GM18951 (cell line): ENCODE results near the gene KCNMA1.

Experiments used
- POLR2A ChIP-seq: IDR thresholded peaks from 4 replicates; pipeline ENCODE4 v1.6.1; 2011; ENCODE audit warnings: mild to moderate bottlenecking; ENCODE audit not compliant: insufficient read length, insufficient read depth; ENCODE audit errors: extremely low read depth
- in situ Hi-C: fragments of 300-500 bp; cut with MboI; formaldehyde crosslinking; loops from one replicate; pipeline ENCODE4 v1.12.0; 2022; ENCODE audit warnings: low sequenced_read_pairs, mixed read lengths, inconsistent platforms; ENCODE audit not compliant: unreplicated experiment

Gene KCNMA1

DNA sequence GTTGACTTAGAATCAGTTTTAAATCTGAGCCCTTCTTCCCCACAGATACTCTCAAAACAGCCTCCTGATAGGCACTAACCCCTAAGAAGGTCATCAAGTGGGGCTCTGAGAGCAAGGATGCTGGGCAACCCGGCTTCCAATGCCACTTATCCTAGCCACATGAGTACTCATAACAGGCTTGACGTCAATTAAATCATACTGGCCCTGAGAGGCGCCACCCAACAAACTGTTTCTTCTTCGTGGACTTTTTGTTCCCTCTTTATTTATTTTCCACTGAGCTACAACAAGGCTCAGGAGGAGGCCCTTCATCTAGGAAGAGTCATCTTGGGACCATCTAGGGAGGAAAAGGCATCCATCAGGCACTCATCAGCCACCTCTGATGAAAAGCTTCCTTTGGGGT, 255.9 kb downstream of the KCNMA1 start:
- in situ Hi-C loops, result no loop called here
- no peak for TF ChIP-seq POLR2A

DNA sequence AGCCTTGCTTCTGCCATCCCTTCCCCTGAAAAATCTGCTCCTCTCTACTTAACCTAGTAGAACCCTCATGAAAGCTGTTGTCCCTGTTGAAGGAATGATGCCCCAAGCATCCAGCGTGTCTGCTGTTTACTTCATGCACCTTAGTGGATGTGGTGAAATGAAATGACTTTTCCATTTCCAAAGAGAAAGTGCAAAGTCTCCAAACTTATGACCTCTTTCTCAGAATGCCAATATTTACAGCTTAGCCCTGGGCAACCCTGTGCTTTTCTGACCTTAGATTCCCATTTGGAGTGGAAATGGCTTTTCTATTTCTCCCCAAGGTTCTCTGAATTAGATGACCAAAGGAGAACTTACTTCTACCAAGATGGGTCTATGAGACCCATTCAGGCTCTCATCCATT, 256.9 kb downstream of the KCNMA1 start:
- no peak for TF ChIP-seq POLR2A
- in situ Hi-C loops, result no loop called here

DNA sequence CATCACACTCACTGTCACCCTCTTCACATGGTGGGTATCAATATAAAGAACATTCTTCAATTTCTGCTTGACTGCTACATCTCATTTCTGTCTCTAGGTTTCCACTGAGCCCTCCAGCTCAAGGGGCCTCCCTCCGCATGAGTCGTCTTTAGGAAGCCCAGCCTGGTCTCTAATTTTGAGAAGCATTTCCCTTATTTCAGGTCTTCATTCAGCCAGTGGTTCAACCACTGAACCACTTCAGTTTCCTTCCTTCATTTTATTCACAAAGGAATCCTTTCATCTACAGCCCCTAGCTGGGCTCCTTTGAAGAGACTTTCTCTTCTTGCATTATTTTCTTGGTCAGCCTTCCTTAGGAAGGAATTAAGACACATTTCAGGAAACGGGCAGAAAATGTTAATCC, 257.4 kb downstream of the KCNMA1 start:
- in situ Hi-C loops, result no loop called here

DNA sequence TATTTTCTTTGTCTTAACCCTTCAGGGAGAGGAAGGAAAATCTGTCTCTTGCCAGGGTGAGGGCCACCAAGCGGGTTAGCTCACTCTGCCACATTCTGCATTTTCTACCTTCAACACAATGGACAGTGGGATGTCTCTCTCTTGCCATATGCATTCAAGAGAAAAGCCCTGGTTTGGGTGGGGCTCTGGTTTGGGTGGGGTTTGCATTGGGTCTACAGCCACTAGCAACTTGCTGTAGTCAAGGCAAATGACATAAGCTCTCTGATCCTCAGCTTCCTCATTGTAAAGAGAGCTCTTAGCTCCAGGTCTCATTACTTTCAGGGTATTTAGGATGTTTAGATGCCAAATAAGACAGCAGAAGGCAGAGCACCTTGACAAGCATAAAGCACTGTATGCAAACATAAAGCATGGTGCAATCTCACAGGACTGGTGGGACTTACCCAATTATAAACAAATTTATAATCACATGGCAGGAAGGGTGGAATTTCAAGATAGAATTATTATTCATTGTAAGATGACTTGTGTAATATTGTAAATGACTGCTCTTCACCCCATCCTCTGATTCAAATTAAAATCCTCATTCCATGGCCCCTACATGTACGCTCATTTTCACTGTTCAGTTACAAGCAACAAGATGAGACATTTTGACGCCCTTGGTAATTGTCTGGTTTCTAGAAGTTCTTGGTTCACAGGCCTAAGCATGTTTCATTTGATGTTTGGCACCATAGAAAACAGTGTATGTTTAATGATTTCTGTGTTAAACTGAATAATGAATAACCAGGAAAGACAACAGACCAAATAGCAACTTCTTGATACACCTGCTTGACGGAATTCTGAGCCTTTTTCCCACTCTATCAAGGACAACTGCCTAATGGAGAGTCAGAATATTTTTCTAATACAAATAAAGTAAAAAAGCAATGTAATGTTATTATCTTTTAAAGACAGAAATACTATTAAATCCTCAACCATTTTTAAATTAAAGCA, 258.9 kb downstream of the KCNMA1 start:
- in situ Hi-C loops, result no loop called here
- TF ChIP-seq POLR2A, result no peak

More for the DNA sequence above, 257.4 kb downstream of the KCNMA1 start:
- no peak for TF ChIP-seq POLR2A

DNA sequence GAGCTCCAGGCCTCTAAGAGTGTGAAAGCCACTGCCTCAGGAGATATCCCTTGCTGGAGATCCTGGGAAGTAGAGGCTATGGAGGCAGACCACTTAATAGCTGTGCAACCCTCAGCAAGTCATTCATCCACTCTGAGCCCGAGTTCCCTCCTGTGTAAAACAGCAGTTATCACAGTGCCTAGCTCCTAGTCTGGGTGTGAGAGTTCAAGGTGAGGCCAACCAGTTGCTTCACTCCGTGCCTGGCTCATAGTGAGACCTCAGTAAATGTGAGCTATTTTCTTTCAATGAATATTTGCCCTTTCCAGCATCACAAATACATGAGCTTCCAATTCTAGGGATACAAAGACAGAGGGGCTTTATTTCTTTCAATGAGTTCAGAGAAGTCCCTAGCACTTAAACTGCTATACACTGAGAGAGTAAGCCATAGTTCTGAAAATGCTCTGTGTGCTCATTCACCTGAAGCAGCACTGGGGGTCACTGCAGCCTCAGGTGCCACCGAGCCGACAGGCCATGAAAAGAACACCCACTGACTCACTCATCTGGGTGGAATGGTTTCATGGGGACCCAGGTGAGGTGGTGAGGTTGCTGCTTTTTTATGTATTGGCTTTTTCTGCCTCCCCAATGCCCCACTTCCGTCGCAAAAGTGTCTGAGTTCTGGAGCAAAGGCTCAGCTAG, 259.8 kb downstream of the KCNMA1 start:
- TF ChIP-seq POLR2A, result no peak
- in situ Hi-C loops, result no loop called here

DNA sequence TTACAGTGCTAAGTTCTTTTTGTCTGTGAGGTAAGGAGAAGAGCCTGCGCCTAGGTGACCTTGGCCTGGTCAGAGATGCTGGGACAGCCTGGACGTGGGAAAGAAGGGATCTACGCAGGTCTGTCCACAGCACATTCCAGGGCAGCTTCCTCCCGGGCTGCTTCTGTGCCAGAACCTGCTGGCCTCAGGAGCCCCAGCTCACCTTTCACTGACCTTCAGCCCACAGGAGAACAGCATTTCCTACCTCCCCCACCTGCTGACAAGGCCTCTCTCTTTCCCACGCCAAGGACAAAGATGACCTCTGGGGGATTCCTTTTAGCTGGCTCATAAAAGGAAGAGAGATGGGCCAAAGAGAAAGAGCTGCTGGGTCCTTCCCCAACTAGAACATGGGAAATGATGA, 260.6 kb downstream of the KCNMA1 start:
- no peak for TF ChIP-seq POLR2A
- in situ Hi-C loops, result no loop called here

DNA sequence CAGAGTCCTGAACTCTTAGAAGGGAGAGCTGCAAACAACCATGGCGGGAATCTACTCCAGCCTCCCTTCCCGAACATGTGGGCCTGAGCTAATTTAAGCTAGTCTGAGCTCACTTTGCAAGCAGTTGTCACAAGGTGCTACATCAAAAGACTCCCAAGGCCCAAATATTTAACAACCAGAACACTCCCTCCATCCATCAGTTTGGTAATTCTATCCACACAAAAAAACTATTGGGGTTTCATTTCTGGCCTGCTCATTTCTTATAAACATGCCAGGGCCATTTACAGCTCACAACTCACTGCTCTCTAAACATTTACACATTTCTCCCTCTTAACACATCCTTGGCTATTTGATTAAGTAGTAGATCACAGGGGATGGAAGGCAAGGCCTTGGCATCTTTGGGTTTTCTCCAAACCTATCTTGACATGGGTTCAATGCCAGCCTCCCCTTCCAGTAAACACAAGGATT, 263.4 kb downstream of the KCNMA1 start:
- in situ Hi-C loops, result no loop called here
- no peak for TF ChIP-seq POLR2A

DNA sequence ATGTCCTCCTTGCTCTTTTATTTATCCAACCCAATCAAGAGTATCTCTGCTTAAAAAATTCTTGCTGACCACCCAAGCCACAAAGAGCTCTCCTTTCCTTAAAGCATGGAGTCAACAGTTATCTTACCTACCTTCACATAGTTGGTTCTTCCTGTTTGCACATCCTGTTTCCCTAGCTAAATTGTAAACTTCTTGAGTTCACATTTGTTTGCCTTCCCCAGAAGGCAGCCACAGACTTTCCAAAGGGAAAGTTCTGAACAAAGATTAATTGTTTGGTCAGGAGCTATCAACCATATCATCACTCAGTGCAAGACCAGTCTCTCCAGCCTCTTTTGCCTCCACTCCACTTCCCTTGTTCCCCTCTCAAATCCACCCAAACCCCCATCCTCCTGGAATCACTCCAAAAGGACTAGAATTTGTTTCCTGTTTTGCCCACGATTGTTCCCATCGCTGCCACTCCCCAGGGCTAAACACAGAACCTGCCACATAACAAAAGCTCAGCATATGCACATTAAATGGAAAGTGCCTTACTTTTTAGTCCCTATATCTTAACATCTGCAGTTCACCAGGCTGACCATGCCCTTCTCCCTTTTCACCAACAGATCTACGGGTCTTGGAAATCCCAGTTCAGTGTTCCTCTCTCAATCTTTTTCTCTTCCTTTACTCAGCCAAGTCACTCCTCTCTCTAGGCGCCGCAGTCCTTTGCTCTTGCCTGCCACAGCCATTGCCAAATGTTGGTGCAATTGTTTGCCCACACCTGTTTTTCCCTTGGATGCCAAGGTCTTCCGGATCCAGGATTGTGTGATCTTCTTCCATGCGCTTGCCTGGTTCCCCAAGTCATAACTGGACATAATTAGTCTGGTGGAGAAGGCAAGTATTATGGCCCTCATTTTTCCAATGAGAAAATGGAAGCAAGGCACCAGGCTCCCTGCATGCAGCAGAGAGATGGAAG, 265.5 kb downstream of the KCNMA1 start:
- no peak for TF ChIP-seq POLR2A
- in situ Hi-C loops, result no loop called here

DNA sequence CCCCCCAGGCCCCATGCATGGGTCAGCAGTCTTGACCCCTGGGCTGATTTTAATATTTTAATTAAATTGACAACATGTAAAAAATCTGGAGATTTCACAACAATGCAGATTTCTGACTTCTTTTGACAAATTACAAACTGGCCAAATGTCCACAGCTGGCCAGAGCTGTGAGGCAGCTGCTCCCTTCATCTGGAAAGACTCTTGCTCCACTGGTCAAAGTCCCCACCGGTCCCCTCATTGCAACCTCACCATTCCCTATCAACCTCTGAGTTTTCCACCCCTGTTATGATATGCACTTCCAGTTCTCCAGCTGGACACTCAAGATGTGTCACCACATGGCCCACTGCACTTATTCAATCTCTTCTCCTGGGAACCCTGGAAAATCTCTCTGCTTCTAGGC, 266.2 kb downstream of the KCNMA1 start:
- TF ChIP-seq POLR2A, result no peak
- in situ Hi-C loops, result no loop called here

DNA sequence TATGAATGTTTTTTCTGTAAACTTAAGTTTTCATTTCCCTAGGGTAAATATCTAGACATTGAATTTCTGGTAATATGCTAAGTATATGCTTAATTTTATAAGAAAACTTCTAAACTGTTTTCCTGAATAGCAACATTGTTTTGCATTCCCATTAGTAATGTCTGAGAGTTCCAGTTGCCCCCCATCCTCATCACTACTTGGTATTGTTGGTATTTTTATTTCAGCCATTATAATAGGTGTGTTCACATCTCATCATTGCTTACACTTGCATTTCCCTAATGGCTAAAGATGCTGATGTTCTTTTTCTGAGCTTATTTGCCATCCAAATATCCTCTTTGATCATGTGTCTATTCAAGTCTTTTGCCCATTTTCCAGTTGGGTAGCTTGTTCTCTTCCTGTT, 269.6 kb downstream of the KCNMA1 start:
- TF ChIP-seq POLR2A, result no peak
- in situ Hi-C loops, result no loop called here

DNA sequence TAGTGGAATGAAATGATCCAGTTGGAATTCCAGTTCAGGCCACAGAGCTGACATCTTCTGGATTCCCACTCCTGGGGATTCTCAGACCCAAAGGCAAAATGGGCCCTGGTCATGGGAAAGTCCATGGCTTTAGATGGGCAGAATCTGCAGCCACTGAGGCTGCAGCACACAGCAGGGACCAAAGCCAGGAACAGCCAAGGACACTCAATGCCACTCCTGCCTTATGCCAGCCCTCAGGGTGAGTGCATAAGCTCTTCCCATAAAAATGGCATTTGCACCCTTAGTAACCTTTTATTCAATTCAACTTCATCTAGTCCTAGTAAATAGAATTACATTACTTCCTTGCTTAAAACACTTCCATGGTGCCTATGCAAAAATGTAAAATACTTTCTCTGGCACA, 274.4 kb downstream of the KCNMA1 start:
- in situ Hi-C loops, result no loop called here
- TF ChIP-seq POLR2A, result no peak

DNA sequence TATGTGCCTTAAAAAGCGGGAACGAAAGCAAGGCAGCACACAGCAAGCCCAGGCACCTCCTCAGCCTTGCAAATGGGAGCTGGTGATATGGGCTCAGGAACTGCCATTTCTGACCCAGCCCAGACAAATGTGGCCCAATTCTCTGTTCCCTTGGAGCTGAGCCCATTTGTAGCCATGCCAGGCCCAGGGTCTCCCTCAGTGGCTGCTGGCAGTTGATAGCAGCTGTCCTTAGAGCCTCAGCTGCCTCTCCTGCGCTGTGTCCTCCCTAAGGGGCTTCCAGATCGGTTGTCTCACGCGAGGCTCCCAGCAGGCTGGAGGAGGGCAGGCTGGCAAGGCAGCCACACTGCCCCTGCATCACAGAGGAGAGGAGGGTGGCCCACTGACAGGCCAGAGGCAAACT, 275.8 kb downstream of the KCNMA1 start:
- in situ Hi-C loops, result no loop called here
- TF ChIP-seq POLR2A, result no peak

DNA sequence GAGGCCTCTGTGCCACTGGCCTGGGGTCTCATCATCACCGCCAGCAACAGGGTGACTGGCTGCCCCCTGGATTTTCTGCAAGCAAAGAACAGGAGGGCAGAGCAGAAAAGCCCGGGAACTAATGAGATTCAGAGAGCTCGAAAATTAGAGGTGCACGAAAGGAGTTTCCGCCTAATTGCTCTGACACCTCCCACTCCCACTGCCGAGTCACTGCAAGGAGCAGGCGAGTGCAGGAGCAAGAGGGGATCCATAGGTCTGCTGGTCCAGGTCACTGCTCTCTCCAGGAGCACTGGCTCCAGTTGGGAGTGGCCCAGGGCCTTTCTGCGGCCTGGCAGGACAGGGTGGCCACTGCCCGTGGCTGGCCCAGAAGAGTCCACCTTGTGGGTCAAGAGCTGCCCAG, 276.2 kb downstream of the KCNMA1 start:
- in situ Hi-C loops, result no loop called here
- no peak for TF ChIP-seq POLR2A
